HCT116 (cell line): Measurements from ENCODE around the gene TFCP2.

ENCODE experiments used
- CEBPB ChIP-seq: IDR thresholded peaks from 2 replicates; pipeline ENCODE4 v1.6.1; 2012; ENCODE audit warnings: low read depth
- ELF1 ChIP-seq: IDR thresholded peaks from 2 replicates; pipeline ENCODE4 v1.6.1; 2012; ENCODE audit warnings: low read depth, borderline replicate concordance
- EZH2 ChIP-seq: fragments of 200-600 bp; sonication (generic); IDR thresholded peaks from 2 replicates; pipeline ENCODE4 v1.6.1; 2017; ENCODE audit warnings: antibody characterized with exemption, mixed run types
- JUND ChIP-seq: IDR thresholded peaks from 2 replicates; pipeline ENCODE4 v1.6.1; 2012
- POLR2A ChIP-seq: IDR thresholded peaks from 2 replicates; pipeline ENCODE4 v1.7.0; 2011; ENCODE audit warnings: borderline replicate concordance; ENCODE audit not compliant: insufficient read depth, insufficient read length; ENCODE audit errors: extremely low read depth
- POLR2AphosphoS5 ChIP-seq: IDR thresholded peaks from 2 replicates; pipeline ENCODE4 v1.6.1; 2011; ENCODE audit warnings: mild to moderate bottlenecking, low read depth, low read length, moderate library complexity
- RAD21 ChIP-seq: IDR thresholded peaks from 2 replicates; pipeline ENCODE4 v1.6.1; 2012; ENCODE audit warnings: low read depth, mild to moderate bottlenecking
- SIN3A ChIP-seq: IDR thresholded peaks from 2 replicates; pipeline ENCODE4 v1.6.1; 2012; ENCODE audit warnings: low read depth
- SP1 ChIP-seq: IDR thresholded peaks from 2 replicates; pipeline ENCODE4 v1.6.1; 2012; ENCODE audit warnings: low read depth
- YY1 ChIP-seq: IDR thresholded peaks from 2 replicates; pipeline ENCODE4 v1.6.1; 2011; ENCODE audit warnings: low read length, low read depth, moderate library complexity, mild to moderate bottlenecking; ENCODE audit not compliant: insufficient replicate concordance; ENCODE audit errors: extremely low read depth
- ZNF274 ChIP-seq: fragments of 200-500 bp; sonication (Bioruptor generic); IDR thresholded peaks from 2 replicates; pipeline ENCODE4 v1.6.1; 2014; ENCODE audit warnings: mild to moderate bottlenecking, low read depth, low read length, inconsistent platforms
- TF ChIP-seq, protein P1 (sequence below), 3 experiments: fragments of 200-600 bp in 1 of 3; sonication (generic) in 1 of 3; IDR thresholded peaks in 2 of 3; conservative IDR thresholded peaks in 1 of 3; 2 replicates each; pipeline ENCODE4 v1.5.1; 2012 to 2017; ENCODE audit warnings: low read depth in 2 of 3, low read length in 2 of 3, antibody characterized with exemption in 1 of 3, borderline replicate concordance in 1 of 3, control low read depth in 1 of 3, mild to moderate bottlenecking in 1 of 3, mixed read lengths in 1 of 3, mixed run types in 1 of 3, moderate library complexity in 1 of 3; ENCODE audit not compliant: insufficient read depth in 1 of 3
- TF ChIP-seq, protein P2 (sequence below): IDR thresholded peaks from 2 replicates; pipeline ENCODE4 v1.6.1; 2012
- TF ChIP-seq, protein P3 (sequence below): IDR thresholded peaks from 2 replicates; pipeline ENCODE4 v1.6.1; 2011; ENCODE audit warnings: mild to moderate bottlenecking, low read length, moderate library complexity; ENCODE audit not compliant: insufficient replicate concordance; ENCODE audit errors: extremely low read depth

DNA sequence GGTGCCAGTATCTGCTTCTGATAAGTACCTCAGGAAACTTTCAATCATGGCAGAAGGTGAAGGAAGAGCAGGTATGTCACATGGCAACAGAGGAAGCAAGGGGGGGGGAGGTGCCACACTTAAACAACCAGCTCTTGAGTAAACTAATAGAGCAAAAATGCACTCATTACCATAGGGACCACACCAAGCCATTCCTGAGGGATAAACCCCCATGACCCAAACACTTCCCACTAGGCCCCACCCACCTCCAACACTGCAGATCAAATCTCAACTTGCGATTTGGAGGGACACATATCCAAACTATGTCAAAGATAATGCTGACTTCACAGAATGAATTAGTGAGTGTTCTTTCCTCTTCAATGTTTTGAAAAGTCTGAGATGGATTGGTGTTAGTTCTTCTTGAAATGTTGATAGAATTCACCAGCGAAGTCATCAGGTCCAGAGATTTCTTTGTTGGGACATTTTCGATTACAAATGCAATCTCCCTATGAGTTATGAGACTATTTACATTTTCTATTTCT lies 16.6 kb downstream of the TFCP2 start:
- TF ChIP-seq SIN3A (no peak), CEBPB (no peak), YY1 (no peak), RAD21 (no peak), POLR2A (no peak), POLR2AphosphoS5 (no peak), EZH2 (no peak), ZNF274 (no peak), ELF1 (no peak), JUND (no peak), SP1 (no peak)
- TF ChIP-seq, protein P1, sequence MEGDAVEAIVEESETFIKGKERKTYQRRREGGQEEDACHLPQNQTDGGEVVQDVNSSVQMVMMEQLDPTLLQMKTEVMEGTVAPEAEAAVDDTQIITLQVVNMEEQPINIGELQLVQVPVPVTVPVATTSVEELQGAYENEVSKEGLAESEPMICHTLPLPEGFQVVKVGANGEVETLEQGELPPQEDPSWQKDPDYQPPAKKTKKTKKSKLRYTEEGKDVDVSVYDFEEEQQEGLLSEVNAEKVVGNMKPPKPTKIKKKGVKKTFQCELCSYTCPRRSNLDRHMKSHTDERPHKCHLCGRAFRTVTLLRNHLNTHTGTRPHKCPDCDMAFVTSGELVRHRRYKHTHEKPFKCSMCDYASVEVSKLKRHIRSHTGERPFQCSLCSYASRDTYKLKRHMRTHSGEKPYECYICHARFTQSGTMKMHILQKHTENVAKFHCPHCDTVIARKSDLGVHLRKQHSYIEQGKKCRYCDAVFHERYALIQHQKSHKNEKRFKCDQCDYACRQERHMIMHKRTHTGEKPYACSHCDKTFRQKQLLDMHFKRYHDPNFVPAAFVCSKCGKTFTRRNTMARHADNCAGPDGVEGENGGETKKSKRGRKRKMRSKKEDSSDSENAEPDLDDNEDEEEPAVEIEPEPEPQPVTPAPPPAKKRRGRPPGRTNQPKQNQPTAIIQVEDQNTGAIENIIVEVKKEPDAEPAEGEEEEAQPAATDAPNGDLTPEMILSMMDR (IDR thresholded peaks at IDR 0.05 in 2 of 3, conservative IDR thresholded peaks at IDR 0.05 in 1 of 3; ENCODE audit: borderline replicate concordance in 1 of 3, insufficient read depth in 1 of 3, low read depth in 2 of 3, low read length in 2 of 3), result no peak
- TF ChIP-seq, protein P2, sequence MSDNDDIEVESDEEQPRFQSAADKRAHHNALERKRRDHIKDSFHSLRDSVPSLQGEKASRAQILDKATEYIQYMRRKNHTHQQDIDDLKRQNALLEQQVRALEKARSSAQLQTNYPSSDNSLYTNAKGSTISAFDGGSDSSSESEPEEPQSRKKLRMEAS, result no peak
- TF ChIP-seq, protein P3, sequence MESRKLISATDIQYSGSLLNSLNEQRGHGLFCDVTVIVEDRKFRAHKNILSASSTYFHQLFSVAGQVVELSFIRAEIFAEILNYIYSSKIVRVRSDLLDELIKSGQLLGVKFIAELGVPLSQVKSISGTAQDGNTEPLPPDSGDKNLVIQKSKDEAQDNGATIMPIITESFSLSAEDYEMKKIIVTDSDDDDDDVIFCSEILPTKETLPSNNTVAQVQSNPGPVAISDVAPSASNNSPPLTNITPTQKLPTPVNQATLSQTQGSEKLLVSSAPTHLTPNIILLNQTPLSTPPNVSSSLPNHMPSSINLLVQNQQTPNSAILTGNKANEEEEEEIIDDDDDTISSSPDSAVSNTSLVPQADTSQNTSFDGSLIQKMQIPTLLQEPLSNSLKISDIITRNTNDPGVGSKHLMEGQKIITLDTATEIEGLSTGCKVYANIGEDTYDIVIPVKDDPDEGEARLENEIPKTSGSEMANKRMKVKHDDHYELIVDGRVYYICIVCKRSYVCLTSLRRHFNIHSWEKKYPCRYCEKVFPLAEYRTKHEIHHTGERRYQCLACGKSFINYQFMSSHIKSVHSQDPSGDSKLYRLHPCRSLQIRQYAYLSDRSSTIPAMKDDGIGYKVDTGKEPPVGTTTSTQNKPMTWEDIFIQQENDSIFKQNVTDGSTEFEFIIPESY, result no peak
